ENCODE measurements around the gene FOXL2NB.

FOXL2NB gene

DNA sequence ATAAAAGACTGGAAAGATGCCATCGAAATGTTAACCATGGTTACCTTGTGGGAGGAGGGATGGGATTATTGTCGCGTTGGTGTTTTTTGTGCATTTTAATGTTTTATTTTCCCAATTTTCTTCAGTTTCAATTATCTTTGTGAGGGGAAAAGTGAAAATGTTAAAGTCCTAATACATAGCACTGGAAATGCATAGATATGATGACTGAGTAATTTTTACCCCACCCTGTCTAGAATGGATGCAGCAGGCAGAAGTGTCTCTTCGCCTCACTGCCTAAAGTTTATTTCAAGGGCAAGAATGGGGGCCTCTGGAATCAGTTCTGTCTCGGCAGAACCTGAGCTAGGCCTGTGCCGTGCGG, 11.5 kb upstream of the FOXL2NB start:
- Histone ChIP-seq H3K9me3 (ENCODE audit: control insufficient read depth, low read length) (no peaks in the 10 kb centered on the region), H3K79me2 (peaks cover 49% of the 10 kb centered on the region), H2AFZ (peak overlapping the region; percentile 81), H3K36me3 (ENCODE audit: control insufficient read depth, insufficient read depth, low read length) (no peaks in the 10 kb centered on the region), H3K9ac (no peak overlapping the region), H3K4me3 (ENCODE audit: low read depth, low read length) (peak overlapping the region; percentile 78), H3K27ac (peak overlapping the region; percentile 95), H3K4me2 (ENCODE audit: low read length) (peak overlapping the region; percentile 72), H3K27me3 (ENCODE audit: control insufficient read depth, insufficient read depth, low read length) (no peaks in the 10 kb centered on the region), H3K4me1 (peaks cover 49% of the 10 kb centered on the region)
- TF ChIP-seq, protein P1, sequence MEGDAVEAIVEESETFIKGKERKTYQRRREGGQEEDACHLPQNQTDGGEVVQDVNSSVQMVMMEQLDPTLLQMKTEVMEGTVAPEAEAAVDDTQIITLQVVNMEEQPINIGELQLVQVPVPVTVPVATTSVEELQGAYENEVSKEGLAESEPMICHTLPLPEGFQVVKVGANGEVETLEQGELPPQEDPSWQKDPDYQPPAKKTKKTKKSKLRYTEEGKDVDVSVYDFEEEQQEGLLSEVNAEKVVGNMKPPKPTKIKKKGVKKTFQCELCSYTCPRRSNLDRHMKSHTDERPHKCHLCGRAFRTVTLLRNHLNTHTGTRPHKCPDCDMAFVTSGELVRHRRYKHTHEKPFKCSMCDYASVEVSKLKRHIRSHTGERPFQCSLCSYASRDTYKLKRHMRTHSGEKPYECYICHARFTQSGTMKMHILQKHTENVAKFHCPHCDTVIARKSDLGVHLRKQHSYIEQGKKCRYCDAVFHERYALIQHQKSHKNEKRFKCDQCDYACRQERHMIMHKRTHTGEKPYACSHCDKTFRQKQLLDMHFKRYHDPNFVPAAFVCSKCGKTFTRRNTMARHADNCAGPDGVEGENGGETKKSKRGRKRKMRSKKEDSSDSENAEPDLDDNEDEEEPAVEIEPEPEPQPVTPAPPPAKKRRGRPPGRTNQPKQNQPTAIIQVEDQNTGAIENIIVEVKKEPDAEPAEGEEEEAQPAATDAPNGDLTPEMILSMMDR (IDR thresholded peaks at IDR 0.05): no peak

DNA sequence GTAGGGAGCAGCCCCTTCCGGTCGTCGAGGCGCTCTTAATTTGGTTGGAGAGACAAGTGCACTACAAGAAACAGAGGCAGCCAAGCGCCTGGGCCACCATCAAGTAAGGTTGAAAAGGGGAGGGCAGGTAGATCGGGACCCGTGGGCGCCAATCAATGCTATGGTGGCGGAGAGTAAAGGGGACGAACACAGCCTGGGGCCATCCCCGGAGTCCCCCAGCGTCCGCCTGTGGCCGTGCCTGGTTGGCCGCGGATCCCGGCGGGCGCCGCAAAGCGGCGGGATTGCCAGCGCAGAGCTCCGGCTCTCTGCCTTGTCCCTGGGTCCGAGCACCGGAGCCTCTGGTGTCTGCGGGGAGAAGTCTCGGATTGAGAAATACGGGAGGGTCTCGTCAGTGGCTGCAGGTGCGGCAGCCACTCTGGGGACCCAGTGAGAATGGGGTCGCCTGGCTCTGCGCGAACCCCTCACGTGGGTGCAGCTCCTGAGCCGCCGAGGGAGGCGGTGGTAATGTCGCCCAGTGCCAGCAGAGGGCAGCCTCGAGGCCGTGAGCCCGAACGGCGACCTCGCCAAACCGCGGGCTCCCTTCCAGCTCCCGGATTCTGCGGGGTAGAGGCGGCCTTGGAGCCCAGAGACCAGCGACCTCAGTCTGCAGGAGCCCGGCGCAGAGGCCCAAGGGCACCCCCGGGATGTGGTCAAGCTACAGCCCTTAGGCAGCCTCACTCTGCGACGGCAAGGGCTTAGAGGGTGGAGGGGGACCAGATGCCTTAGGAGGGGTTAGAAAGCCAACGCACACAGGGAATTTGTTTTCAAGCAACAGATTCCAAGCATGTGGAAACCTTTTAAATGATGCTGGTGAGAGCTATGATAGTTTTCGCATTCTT, 10.9 kb upstream of the FOXL2NB start:
- Histone ChIP-seq H3K27me3 (ENCODE audit: control insufficient read depth, insufficient read depth, low read length) (no peaks in the 10 kb centered on the region), H3K4me1 (peaks cover 54% of the 10 kb centered on the region), H3K79me2 (peaks cover 53% of the 10 kb centered on the region), H3K9me3 (ENCODE audit: control insufficient read depth, low read length) (no peaks in the 10 kb centered on the region), H3K9ac (no peak overlapping the region), H2AFZ (peak overlapping the region; percentile 81), H3K27ac (peak overlapping the region; percentile 95), H3K4me2 (ENCODE audit: low read length) (peak overlapping the region; percentile 72), H3K4me3 (ENCODE audit: low read depth, low read length) (peak overlapping the region; percentile 78), H3K36me3 (ENCODE audit: control insufficient read depth, insufficient read depth, low read length) (no peaks in the 10 kb centered on the region)
- TF ChIP-seq, protein P1 (IDR thresholded peaks at IDR 0.05): peak; percentile 97

DNA sequence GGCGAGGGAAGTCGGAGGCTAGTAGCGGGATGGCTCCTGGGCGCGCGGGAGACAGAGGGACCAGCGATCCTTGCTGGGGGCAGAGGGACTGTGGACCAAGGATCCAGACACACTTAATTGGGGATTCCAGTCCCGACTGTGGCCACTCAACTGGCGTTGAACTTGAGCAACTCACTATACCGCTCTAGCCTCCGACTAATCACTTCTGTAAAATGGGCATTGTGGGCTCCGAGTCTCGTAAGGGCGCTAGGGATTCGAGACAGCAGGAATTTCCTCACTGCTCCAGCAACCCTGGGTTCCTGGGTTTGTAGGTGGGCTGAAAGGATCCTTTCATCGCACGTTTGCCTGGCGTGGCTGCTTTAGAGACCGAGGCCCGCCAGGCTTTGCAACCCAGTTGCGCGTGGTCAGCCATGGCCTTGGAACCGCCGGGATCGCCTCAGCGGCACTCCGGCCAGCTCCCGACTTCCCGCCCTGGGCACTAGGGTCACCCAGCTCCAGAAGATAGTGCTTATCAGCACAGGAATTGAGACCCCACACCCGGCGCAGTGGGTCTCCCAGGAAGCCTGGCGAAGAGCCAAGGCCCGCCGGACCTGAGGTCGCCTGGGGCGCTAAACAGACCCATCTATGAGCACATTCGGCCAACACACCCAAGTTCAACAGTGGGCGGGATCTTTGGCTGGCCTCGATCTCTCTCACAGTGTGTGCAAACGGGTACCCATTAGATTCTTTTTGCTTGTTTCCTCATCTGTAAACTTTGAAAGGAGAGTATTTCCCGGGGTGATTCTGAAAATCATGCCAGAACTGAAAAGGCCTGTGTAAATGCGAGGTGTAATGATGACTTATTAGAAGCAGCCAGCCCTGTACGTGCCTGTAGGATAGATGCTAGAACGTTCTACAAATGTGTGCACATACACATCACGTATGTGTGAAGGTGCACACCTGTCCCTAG, 10.0 kb upstream of the FOXL2NB start:
- Histone ChIP-seq H3K27ac (peak overlapping the region; percentile 95), H3K79me2 (peaks cover 60% of the 10 kb centered on the region), H3K9me3 (ENCODE audit: control insufficient read depth, low read length) (no peaks in the 10 kb centered on the region), H3K4me3 (ENCODE audit: low read depth, low read length) (peak overlapping the region; percentile 78), H3K9ac (no peak overlapping the region), H3K36me3 (ENCODE audit: control insufficient read depth, insufficient read depth, low read length) (no peaks in the 10 kb centered on the region), H3K4me2 (ENCODE audit: low read length) (peak overlapping the region; percentile 72), H2AFZ (peak overlapping the region; percentile 81), H3K4me1 (peaks cover 63% of the 10 kb centered on the region), H3K27me3 (ENCODE audit: control insufficient read depth, insufficient read depth, low read length) (no peaks in the 10 kb centered on the region)
- TF ChIP-seq, protein P1 (IDR thresholded peaks at IDR 0.05): no peak

DNA sequence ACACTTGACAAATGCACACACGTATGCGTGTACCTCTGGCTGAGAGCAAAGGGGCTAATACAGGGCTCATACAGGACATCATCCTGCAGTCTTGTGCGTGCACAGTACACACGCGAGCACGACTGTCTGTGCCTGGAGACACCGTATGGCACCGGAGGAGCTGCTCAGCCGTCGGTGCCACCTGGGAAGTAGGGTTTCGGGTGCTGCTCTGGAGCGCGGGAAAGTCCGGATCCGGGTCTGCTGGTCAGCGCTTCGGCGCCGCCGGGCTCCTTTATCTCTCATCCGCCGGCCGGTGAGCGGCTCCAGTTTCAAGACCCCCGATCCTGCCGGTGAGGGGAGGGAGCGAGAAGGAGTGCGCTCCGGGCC, 9.3 kb upstream of the FOXL2NB start:
- TF ChIP-seq, protein P1 (IDR thresholded peaks at IDR 0.05): no peak
- no peaks in the 10 kb centered on the region for H3K36me3 ChIP-seq (ENCODE audit: control insufficient read depth, insufficient read depth, low read length)
- peak overlapping the region; percentile 78 for H3K4me3 ChIP-seq (ENCODE audit: low read depth, low read length)
- H3K9me3 ChIP-seq (ENCODE audit: control insufficient read depth, low read length): no peaks in the 10 kb centered on the region
- peak overlapping the region; percentile 10 for H2AFZ ChIP-seq
- no peaks in the 10 kb centered on the region for H3K27me3 ChIP-seq (ENCODE audit: control insufficient read depth, insufficient read depth, low read length)
- H3K4me1 ChIP-seq: peaks cover 69% of the 10 kb centered on the region
- peaks cover 65% of the 10 kb centered on the region for H3K79me2 ChIP-seq
- peak overlapping the region; percentile 72 for H3K4me2 ChIP-seq (ENCODE audit: low read length)
- no peak overlapping the region for H3K9ac ChIP-seq
- H3K27ac ChIP-seq: peak overlapping the region; percentile 95
